ENCODE data around the gene SPAG16.
"Not testable (repeated sequence)": the region's sequence is repeated elsewhere in the genome, so short reads cannot be mapped to it uniquely, and the experiment has no call there.

SPAG16 gene

GRCh38 chr2:213861638-213862037 is 577.4 kb downstream of the SPAG16 start:
- DNase-seq, result no peak

- no peak for DNase-seq
These were observed 578.3 kb downstream of the SPAG16 start for GRCh38 chr2:213862407-213863076.

GRCh38 chr2:213863541-213863940 is 579.3 kb downstream of the SPAG16 start:
- no peak for DNase-seq

GRCh38 chr2:213868526-213868925 is 584.3 kb downstream of the SPAG16 start:
- no peak for DNase-seq

- DNase-seq, result no peak
These were observed 601.2 kb downstream of the SPAG16 start for GRCh38 chr2:213885485-213885884.

- no peak for DNase-seq
These were observed 630.2 kb downstream of the SPAG16 start for GRCh38 chr2:213914510-213914909.

- no peak for DNase-seq
These were observed 635.8 kb downstream of the SPAG16 start for GRCh38 chr2:213920014-213920413.

GRCh38 chr2:213923543-213923942 is 639.3 kb downstream of the SPAG16 start:
- no peak for DNase-seq

GRCh38 chr2:213934560-213934959 is 650.3 kb downstream of the SPAG16 start:
- no peak for DNase-seq

GRCh38 chr2:213958086-213958485 is 673.8 kb downstream of the SPAG16 start:
- DNase-seq, result no peak

- no peak for DNase-seq
These were observed 675.3 kb downstream of the SPAG16 start for GRCh38 chr2:213959589-213959988.

GRCh38 chr2:213971536-213971935 is 687.3 kb downstream of the SPAG16 start:
- DNase-seq, result no peak

- DNase-seq, result no peak
These were observed 696.6 kb downstream of the SPAG16 start for GRCh38 chr2:213980883-213981282.

GRCh38 chr2:213989207-213989606 is 704.9 kb downstream of the SPAG16 start:
- DNase-seq, result no peak

GRCh38 chr2:213991453-213992108 is 707.3 kb downstream of the SPAG16 start:
- no peak for DNase-seq

GRCh38 chr2:213995400-213996105 is 711.3 kb downstream of the SPAG16 start:
- DNase-seq, result no peak

- DNase-seq, result not testable (repeated sequence)
These were observed 714.7 kb downstream of the SPAG16 start for GRCh38 chr2:213998976-213999375.

- DNase-seq, result no peak
These were observed 720.2 kb downstream of the SPAG16 start for GRCh38 chr2:214004463-214004862.

GRCh38 chr2:214005337-214005736 is 721.1 kb downstream of the SPAG16 start:
- no peak for DNase-seq

GRCh38 chr2:214006601-214007000 is 722.3 kb downstream of the SPAG16 start:
- DNase-seq, result no peak

GRCh38 chr2:214011676-214012075 is 727.4 kb downstream of the SPAG16 start:
- no peak for DNase-seq

GRCh38 chr2:214014551-214015220 is 730.4 kb downstream of the SPAG16 start:
- no peak for DNase-seq

- no peak for DNase-seq
These were observed 735.1 kb downstream of the SPAG16 start for GRCh38 chr2:214019229-214019972.

All from NCI-H2171 (cell line).